GM23338 (cell line): ENCODE measurements around the gene LRMDA.

ENCODE experiments used
- CREB1 ChIP-seq: fragments of 250-450 bp; sonication (Bioruptor Pico); IDR thresholded peaks from 2 replicates; pipeline ENCODE4 v1.5.0; 2020; ENCODE audit warnings: low read depth, mild to moderate bottlenecking, moderate library complexity
- CTCF ChIP-seq, 2 experiments: fragments of 200-600 bp in 1 of 2; sonication (generic) in 1 of 2; conservative IDR thresholded peaks; 2 replicates each; pipeline versions ENCODE4 v1.5.1 to v1.6.1; 2016 to 2017; ENCODE audit warnings: antibody characterized with exemption in 2 of 2, low read depth in 2 of 2, mild to moderate bottlenecking in 2 of 2, moderate library complexity in 1 of 2
- POLR2AphosphoS5 ChIP-seq: IDR thresholded peaks from 2 replicates; pipeline ENCODE4 v1.6.1; 2016; ENCODE audit warnings: antibody characterized with exemption, low read depth

- TF ChIP-seq POLR2AphosphoS5, result no peak
- TF ChIP-seq CTCF (conservative IDR thresholded peaks at IDR 0.05; ENCODE audit: low read depth in 2 of 2), result no peak
- no peak for TF ChIP-seq CREB1 (CRISPR knock-in tag)
Measured at GRCh38 chr10:75672111-75672671, 240.8 kb downstream of the LRMDA start.
